HepG2 (cell line): ENCODE measurements around the gene CEBPA.

Experiments used
- EZH2 ChIP-seq: conservative IDR thresholded peaks from 2 replicates; pipeline ENCODE4 v1.6.1; 2012; ENCODE audit warnings: mild to moderate bottlenecking, low read depth, low read length, moderate library complexity
- HDAC2 ChIP-seq: sonication (generic); formaldehyde crosslinking; IDR thresholded peaks from 2 replicates; pipeline ENCODE4 v1.4.0; 2020; ENCODE audit warnings: missing genetic modification reagents
- NCOA5 ChIP-seq: sonication (generic); formaldehyde crosslinking; IDR thresholded peaks from 2 replicates; pipeline ENCODE4 v1.4.0; 2020; ENCODE audit warnings: missing genetic modification reagents
- NRL ChIP-seq: sonication (generic); formaldehyde crosslinking; IDR thresholded peaks from 2 replicates; pipeline ENCODE4 v1.5.0; 2020; ENCODE audit warnings: missing genetic modification reagents, mild to moderate bottlenecking, moderate library complexity, borderline replicate concordance
- POLR2AphosphoS5 ChIP-seq: IDR thresholded peaks from 2 replicates; pipeline ENCODE4 v1.6.1; 2012; ENCODE audit warnings: low read depth, low read length
- ZNF274 ChIP-seq: sonication (generic); formaldehyde crosslinking; IDR thresholded peaks from 2 replicates; pipeline ENCODE4 v1.5.1; 2020; ENCODE audit warnings: mild to moderate bottlenecking, missing genetic modification reagents
- ZNF335 ChIP-seq: sonication (generic); formaldehyde crosslinking; IDR thresholded peaks from 2 replicates; pipeline ENCODE4 v1.4.0; 2020; ENCODE audit warnings: missing genetic modification reagents
- TF ChIP-seq, protein P1 (sequence below): sonication (generic); formaldehyde crosslinking; conservative IDR thresholded peaks from 2 replicates; pipeline ENCODE4 v1.4.0; 2020; ENCODE audit warnings: missing genetic modification reagents
- TF ChIP-seq, protein P2 (sequence below): sonication (generic); formaldehyde crosslinking; IDR thresholded peaks from 2 replicates; pipeline ENCODE4 v1.5.0; 2020; ENCODE audit warnings: mild to moderate bottlenecking, missing genetic modification reagents, moderate library complexity

DNA sequence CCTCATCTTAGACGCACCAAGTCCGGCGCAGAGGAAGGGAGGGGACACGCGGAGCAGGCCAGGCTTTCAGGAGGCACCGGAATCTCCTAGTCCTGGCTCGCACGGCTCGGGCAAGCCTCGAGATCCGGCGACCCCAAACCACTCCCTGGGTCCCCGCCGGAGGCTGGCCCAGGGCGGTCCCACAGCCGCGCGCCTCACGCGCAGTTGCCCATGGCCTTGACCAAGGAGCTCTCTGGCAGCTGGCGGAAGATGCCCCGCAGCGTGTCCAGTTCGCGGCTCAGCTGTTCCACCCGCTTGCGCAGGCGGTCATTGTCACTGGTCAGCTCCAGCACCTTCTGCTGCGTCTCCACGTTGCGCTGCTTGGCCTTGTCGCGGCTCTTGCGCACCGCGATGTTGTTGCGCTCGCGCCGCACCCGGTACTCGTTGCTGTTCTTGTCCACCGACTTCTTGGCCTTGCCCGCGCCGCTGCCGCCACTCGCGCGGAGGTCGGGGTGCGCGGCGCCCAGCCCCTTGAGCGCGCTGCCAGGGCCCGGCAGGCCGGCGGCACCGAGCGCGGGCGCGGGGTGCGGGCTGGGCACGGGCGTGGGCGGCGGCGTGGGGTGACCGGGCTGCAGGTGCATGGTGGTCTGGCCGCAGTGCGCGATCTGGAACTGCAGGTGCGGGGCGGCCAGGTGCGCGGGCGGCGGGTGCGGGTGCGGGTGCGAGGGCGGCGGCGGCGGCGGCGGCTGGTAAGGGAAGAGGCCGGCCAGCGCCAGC lies 1.0 kb downstream of the CEBPA start:
- TF ChIP-seq POLR2AphosphoS5 (no peak), ZNF335 (CRISPR knock-in tag) (no peak), ZNF274 (CRISPR knock-in tag) (peak; percentile 40; the same call in 1 of the 2 replicates), EZH2 (no peak), HDAC2 (CRISPR knock-in tag) (0 out of 2 replicates have a peak, but pooled peaks have one; percentile 54), NRL (CRISPR knock-in tag) (no peak), NCOA5 (CRISPR knock-in tag) (peak; percentile 57; the same call in 1 of the 2 replicates)
- TF ChIP-seq, protein P1, sequence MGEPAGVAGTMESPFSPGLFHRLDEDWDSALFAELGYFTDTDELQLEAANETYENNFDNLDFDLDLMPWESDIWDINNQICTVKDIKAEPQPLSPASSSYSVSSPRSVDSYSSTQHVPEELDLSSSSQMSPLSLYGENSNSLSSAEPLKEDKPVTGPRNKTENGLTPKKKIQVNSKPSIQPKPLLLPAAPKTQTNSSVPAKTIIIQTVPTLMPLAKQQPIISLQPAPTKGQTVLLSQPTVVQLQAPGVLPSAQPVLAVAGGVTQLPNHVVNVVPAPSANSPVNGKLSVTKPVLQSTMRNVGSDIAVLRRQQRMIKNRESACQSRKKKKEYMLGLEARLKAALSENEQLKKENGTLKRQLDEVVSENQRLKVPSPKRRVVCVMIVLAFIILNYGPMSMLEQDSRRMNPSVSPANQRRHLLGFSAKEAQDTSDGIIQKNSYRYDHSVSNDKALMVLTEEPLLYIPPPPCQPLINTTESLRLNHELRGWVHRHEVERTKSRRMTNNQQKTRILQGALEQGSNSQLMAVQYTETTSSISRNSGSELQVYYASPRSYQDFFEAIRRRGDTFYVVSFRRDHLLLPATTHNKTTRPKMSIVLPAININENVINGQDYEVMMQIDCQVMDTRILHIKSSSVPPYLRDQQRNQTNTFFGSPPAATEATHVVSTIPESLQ (CRISPR knock-in tag) = no peak
- TF ChIP-seq, protein P2, sequence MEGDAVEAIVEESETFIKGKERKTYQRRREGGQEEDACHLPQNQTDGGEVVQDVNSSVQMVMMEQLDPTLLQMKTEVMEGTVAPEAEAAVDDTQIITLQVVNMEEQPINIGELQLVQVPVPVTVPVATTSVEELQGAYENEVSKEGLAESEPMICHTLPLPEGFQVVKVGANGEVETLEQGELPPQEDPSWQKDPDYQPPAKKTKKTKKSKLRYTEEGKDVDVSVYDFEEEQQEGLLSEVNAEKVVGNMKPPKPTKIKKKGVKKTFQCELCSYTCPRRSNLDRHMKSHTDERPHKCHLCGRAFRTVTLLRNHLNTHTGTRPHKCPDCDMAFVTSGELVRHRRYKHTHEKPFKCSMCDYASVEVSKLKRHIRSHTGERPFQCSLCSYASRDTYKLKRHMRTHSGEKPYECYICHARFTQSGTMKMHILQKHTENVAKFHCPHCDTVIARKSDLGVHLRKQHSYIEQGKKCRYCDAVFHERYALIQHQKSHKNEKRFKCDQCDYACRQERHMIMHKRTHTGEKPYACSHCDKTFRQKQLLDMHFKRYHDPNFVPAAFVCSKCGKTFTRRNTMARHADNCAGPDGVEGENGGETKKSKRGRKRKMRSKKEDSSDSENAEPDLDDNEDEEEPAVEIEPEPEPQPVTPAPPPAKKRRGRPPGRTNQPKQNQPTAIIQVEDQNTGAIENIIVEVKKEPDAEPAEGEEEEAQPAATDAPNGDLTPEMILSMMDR (CRISPR knock-in tag) = no peak; the same call in 1 of the 2 replicates
